ENCODE measurements around the gene PROZ. TPM values are rescaled to one million over a fixed set of nuclear protein-coding genes. Genes with fewer than 3 reads are reported as not detected.

The PROZ gene
- total and polyA plus RNA-seq, 2 of the 13 experiments (the other 11 are each of a cell fraction or from before 2014, with no cell fraction given): 5.6 to 22.5 TPM

GRCh38 chr13:113122550-113123225 lies 35.8 kb upstream of the PROZ start, which contains the start of gene F10 (continued):
- TF ChIP-seq, protein P1, sequence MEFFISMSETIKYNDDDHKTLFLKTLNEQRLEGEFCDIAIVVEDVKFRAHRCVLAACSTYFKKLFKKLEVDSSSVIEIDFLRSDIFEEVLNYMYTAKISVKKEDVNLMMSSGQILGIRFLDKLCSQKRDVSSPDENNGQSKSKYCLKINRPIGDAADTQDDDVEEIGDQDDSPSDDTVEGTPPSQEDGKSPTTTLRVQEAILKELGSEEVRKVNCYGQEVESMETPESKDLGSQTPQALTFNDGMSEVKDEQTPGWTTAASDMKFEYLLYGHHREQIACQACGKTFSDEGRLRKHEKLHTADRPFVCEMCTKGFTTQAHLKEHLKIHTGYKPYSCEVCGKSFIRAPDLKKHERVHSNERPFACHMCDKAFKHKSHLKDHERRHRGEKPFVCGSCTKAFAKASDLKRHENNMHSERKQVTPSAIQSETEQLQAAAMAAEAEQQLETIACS (CRISPR knock-in tag; IDR thresholded peaks at IDR 0.05): peak; percentile 40; the same call in 1 of the 2 replicates
- TF ChIP-seq IRF1 (CRISPR knock-in tag; IDR thresholded peaks at IDR 0.05; ENCODE audit: low read depth) (peak; percentile 48; the same call in 1 of the 2 replicates), NR3C1 (CRISPR knock-in tag; IDR thresholded peaks at IDR 0.05) (no peak), ZNF557 (CRISPR knock-in tag; IDR thresholded peaks at IDR 0.05) (peak; percentile 91), SRY (CRISPR knock-in tag; IDR thresholded peaks at IDR 0.05) (no peak; the same call in 1 of the 2 replicates), ZNF781 (CRISPR knock-in tag; IDR thresholded peaks at IDR 0.05; ENCODE audit: borderline replicate concordance, not compliant biosample characterization) (no peak), ZNF530 (CRISPR knock-in tag; IDR thresholded peaks at IDR 0.05; ENCODE audit: low read depth) (no peak), PPARG (CRISPR knock-in tag; conservative IDR thresholded peaks at IDR 0.05) (no peak; the same call in 1 of the 2 replicates), CAMTA2 (CRISPR knock-in tag; IDR thresholded peaks at IDR 0.05; ENCODE audit: borderline replicate concordance) (no peak), TRAFD1 (CRISPR knock-in tag; IDR thresholded peaks at IDR 0.05; ENCODE audit: borderline replicate concordance) (peak; percentile 88; the same call in 1 of the 2 replicates), ARID3A (IDR thresholded peaks at IDR 0.05; ENCODE audit: low read depth, low read length) (peak; percentile 17; the same call in 1 of the 2 replicates), FOXJ3 (CRISPR knock-in tag; IDR thresholded peaks at IDR 0.05; ENCODE audit: borderline replicate concordance) (peak; percentile 75; the same call in 1 of the 2 replicates), NR2C2 (CRISPR knock-in tag; IDR thresholded peaks at IDR 0.05; ENCODE audit: borderline replicate concordance) (peak; percentile 79)
- TF ChIP-seq, protein P2, sequence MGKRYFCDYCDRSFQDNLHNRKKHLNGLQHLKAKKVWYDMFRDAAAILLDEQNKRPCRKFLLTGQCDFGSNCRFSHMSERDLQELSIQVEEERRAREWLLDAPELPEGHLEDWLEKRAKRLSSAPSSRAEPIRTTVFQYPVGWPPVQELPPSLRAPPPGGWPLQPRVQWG (CRISPR knock-in tag; IDR thresholded peaks at IDR 0.05; ENCODE audit: borderline replicate concordance, low read depth): no peak
- TF ChIP-seq, protein P3, sequence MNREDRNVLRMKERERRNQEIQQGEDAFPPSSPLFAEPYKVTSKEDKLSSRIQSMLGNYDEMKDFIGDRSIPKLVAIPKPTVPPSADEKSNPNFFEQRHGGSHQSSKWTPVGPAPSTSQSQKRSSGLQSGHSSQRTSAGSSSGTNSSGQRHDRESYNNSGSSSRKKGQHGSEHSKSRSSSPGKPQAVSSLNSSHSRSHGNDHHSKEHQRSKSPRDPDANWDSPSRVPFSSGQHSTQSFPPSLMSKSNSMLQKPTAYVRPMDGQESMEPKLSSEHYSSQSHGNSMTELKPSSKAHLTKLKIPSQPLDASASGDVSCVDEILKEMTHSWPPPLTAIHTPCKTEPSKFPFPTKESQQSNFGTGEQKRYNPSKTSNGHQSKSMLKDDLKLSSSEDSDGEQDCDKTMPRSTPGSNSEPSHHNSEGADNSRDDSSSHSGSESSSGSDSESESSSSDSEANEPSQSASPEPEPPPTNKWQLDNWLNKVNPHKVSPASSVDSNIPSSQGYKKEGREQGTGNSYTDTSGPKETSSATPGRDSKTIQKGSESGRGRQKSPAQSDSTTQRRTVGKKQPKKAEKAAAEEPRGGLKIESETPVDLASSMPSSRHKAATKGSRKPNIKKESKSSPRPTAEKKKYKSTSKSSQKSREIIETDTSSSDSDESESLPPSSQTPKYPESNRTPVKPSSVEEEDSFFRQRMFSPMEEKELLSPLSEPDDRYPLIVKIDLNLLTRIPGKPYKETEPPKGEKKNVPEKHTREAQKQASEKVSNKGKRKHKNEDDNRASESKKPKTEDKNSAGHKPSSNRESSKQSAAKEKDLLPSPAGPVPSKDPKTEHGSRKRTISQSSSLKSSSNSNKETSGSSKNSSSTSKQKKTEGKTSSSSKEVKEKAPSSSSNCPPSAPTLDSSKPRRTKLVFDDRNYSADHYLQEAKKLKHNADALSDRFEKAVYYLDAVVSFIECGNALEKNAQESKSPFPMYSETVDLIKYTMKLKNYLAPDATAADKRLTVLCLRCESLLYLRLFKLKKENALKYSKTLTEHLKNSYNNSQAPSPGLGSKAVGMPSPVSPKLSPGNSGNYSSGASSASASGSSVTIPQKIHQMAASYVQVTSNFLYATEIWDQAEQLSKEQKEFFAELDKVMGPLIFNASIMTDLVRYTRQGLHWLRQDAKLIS (CRISPR knock-in tag; IDR thresholded peaks at IDR 0.05): peak; percentile 63; the same call in 1 of the 2 replicates

All from HepG2 (cell line).